PC-9 (cell line): ENCODE measurements around the gene FMO4. TPM values are rescaled to one million over a fixed set of nuclear protein-coding genes. Genes with fewer than 3 reads are reported as not detected.

ENCODE experiments used
- BruUV-seq: library from RNA; stranded (reverse); fragments of 400-500 nt; replicated peaks from 2 replicates; lab custom pipeline; 2021; lab: Mats Ljungman, UMichigan
- CTCF ChIA-PET: fragments of 300-600 bp; sonication (Branson Sonifier 250); formaldehyde crosslinking; loops from one replicate; lab custom pipeline; 2022; ENCODE audit warnings: antibody characterized with exemption; lab: Charles Lee
- POLR2A ChIA-PET: fragments of 300-600 bp; sonication (Branson Sonifier 250); formaldehyde crosslinking; loops from one replicate; lab custom pipeline; 2022; ENCODE audit warnings: antibody characterized with exemption; ENCODE audit not compliant: unreplicated experiment; lab: Charles Lee
- DNase-seq, 2 experiments: peaks; one replicate each; pipeline versions ENCODE4 v3.0.0 to v3.0.0-alpha.2; 2015 to 2022; ENCODE audit warnings: mixed read lengths in 1 of 2
- H2AFZ ChIP-seq: fragments of 200-600 bp; sonication (generic); 2 replicates; pipeline ENCODE4 v1.8.1; 2017; ENCODE audit warnings: antibody characterized with exemption
- H3F3A ChIP-seq: fragments of 200-600 bp; sonication (generic); 2 replicates; pipeline ENCODE4 v1.8.1; 2017; ENCODE audit warnings: antibody characterized with exemption, mild to moderate bottlenecking, low read depth; ENCODE audit not compliant: insufficient read depth
- H3K27ac ChIP-seq: fragments of 200-600 bp; sonication (generic); 2 replicates; pipeline ENCODE4 v1.6.1; 2016; ENCODE audit warnings: mixed run types
- H3K27me3 ChIP-seq: fragments of 200-600 bp; sonication (generic); 2 replicates; pipeline ENCODE4 v1.6.1; 2016; ENCODE audit warnings: low read depth, mixed run types; ENCODE audit not compliant: insufficient read depth
- H3K36me3 ChIP-seq: fragments of 200-600 bp; sonication (generic); 2 replicates; pipeline ENCODE4 v1.6.1; 2016; ENCODE audit warnings: low read depth, mixed run types
- H3K4me1 ChIP-seq: fragments of 200-600 bp; sonication (generic); replicated peaks from 2 replicates; pipeline ENCODE4 v1.6.1; 2016; ENCODE audit warnings: mixed run types; ENCODE audit not compliant: insufficient read depth
- H3K4me2 ChIP-seq: fragments of 200-600 bp; sonication (generic); 2 replicates; pipeline ENCODE4 v1.6.1; 2017; ENCODE audit warnings: mixed run types
- H3K4me3 ChIP-seq: fragments of 200-600 bp; sonication (generic); 2 replicates; pipeline ENCODE4 v1.6.1; 2016; ENCODE audit warnings: mixed run types
- H3K79me2 ChIP-seq: fragments of 200-600 bp; sonication (generic); 2 replicates; pipeline ENCODE4 v1.6.1; 2017; ENCODE audit warnings: low read depth, mixed run types
- H3K9me2 ChIP-seq: fragments of 200-600 bp; sonication (generic); 2 replicates; pipeline ENCODE4 v1.8.1; 2017; ENCODE audit warnings: mild to moderate bottlenecking; ENCODE audit not compliant: insufficient read depth
- H3K9me3 ChIP-seq: fragments of 200-600 bp; sonication (generic); 2 replicates; pipeline ENCODE4 v1.8.1; 2016; ENCODE audit warnings: low read depth; ENCODE audit not compliant: insufficient read depth
- H4K20me1 ChIP-seq: fragments of 200-600 bp; sonication (generic); 2 replicates; pipeline ENCODE4 v1.8.1; 2017; ENCODE audit not compliant: insufficient read depth
- EZH2 ChIP-seq: fragments of 200-600 bp; sonication (generic); IDR thresholded peaks from 2 replicates; pipeline ENCODE4 v1.8.0; 2017; ENCODE audit warnings: antibody characterized with exemption, low read depth
- intact Hi-C: fragments of 100-400 bp; cut with micrococcal nuclease; formaldehyde crosslinking; loops from one replicate; pipeline ENCODE4 v1.10.0; 2022; ENCODE audit not compliant: unreplicated experiment
- total RNA-seq: library from RNA; stranded (reverse); gene quantifications from 2 replicates; pipeline ENCODE4 v1.2.3, GENCODE V29; 2021
- TF ChIP-seq, protein P1 (sequence below): fragments of 200-600 bp; sonication (generic); conservative IDR thresholded peaks from 2 replicates; pipeline ENCODE4 v1.6.1; 2017; ENCODE audit warnings: mixed run types, antibody characterized with exemption, mild to moderate bottlenecking, moderate library complexity

FMO4 gene
- total RNA-seq, 1 experiment from 2014 or later, result 0.61 TPM

DNA sequence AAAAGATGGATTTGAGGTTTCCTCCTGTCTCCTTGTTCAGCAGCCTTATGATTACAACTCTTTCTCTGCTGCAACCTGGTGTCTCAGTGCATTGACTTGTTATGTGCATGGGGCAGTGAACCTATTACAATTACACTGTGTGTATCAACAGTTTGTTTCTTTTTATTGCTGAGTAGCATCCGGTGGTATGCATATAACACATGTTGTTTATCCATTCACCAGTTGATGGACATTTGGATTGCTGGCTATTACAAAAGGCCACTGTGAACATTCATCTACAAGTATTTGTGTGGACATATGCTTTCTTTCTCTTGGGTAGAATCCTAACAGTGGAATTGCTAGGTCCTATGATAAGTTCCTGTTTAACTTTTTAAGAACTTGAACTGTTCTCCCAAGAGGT, 65.9 kb downstream of the FMO4 start:
- ChIA-PET CTCF (no interaction called here), POLR2A (no interaction called here)
- no peaks in the 10 kb centered on the region for H4K20me1 ChIP-seq
- H3K27me3 ChIP-seq, result no peaks in the 10 kb centered on the region
- no peak overlapping the region for H3K4me2 ChIP-seq
- no peak for TF ChIP-seq EZH2
- TF ChIP-seq, protein P1, sequence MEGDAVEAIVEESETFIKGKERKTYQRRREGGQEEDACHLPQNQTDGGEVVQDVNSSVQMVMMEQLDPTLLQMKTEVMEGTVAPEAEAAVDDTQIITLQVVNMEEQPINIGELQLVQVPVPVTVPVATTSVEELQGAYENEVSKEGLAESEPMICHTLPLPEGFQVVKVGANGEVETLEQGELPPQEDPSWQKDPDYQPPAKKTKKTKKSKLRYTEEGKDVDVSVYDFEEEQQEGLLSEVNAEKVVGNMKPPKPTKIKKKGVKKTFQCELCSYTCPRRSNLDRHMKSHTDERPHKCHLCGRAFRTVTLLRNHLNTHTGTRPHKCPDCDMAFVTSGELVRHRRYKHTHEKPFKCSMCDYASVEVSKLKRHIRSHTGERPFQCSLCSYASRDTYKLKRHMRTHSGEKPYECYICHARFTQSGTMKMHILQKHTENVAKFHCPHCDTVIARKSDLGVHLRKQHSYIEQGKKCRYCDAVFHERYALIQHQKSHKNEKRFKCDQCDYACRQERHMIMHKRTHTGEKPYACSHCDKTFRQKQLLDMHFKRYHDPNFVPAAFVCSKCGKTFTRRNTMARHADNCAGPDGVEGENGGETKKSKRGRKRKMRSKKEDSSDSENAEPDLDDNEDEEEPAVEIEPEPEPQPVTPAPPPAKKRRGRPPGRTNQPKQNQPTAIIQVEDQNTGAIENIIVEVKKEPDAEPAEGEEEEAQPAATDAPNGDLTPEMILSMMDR, result no peak
- H3K9me3 ChIP-seq, result 0 out of 2 replicates have a peak, but pooled peaks cover 3% of the 10 kb centered on the region
- H3F3A ChIP-seq, result no peaks in the 10 kb centered on the region
- no peaks in the 10 kb centered on the region for H3K79me2 ChIP-seq
- H3K4me3 ChIP-seq, result no peak overlapping the region
- no peak overlapping the region for H2AFZ ChIP-seq
- intact Hi-C loops, result loop anchor here (10.0 kb wide), 1 partner anchor 105 kb away; the partner anchor contains the start of gene PRRC2C
- BruUV-seq, result no TSS peak
- H3K36me3 ChIP-seq, result no peaks in the 10 kb centered on the region
- H3K4me1 ChIP-seq, result no peaks in the 10 kb centered on the region
- no peak overlapping the region for H3K27ac ChIP-seq
- DNase-seq, result no peak
- H3K9me2 ChIP-seq, result no peaks in the 10 kb centered on the region

DNA sequence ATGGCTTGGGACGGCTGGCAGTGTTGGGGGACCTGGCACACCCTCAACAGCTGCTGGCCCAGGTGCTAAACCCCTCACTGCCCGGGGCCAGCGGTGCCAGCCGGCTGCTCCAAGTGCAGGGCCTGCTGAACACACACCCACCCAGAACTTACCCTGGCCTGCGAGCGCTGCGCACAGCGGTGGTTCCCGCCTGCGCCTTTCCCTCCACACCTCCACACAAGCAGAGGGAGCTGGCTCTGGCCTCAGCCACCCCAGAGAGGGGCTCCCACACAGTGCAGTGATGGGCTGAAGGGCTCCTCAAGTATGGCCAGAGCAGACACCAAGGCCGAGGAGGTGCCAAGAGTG, 67.9 kb downstream of the FMO4 start:
- Histone ChIP-seq H3K27ac (no peak overlapping the region), H3K4me3 (no peak overlapping the region), H3F3A (no peaks in the 10 kb centered on the region), H3K4me2 (no peak overlapping the region), H3K9me3 (0 out of 2 replicates have a peak, but pooled peaks cover 3% of the 10 kb centered on the region), H3K27me3 (no peaks in the 10 kb centered on the region), H4K20me1 (no peaks in the 10 kb centered on the region), H2AFZ (no peak overlapping the region), H3K4me1 (no peaks in the 10 kb centered on the region), H3K36me3 (no peaks in the 10 kb centered on the region), H3K79me2 (no peaks in the 10 kb centered on the region), H3K9me2 (no peaks in the 10 kb centered on the region)
- no peak for DNase-seq
- CTCF ChIA-PET, result no interaction called here
- POLR2A ChIA-PET, result no interaction called here
- intact Hi-C loops, result loop anchor here (10.0 kb wide), 1 partner anchor 103 kb away; the partner anchor contains the start of gene PRRC2C
- BruUV-seq, result no TSS peak
- TF ChIP-seq EZH2, result no peak
- TF ChIP-seq, protein P1, result no peak

DNA sequence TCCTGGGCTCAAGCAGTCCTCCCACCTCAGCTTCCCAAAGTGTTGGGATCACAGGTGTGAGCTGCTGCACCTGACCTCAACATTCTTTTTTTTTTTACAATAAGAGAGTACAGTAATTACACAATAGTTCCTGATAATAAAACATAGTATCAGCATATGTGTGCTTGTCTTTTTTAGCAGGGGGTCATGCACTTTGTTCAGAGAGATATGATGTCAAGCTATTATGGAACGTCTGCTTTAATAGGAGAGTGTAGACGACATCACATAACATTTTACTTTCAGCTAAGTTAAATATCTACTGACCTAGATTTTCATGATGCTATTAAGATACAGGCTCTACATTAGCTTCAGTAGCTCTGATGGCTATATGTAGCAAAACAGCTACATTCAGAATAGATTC, 70.5 kb downstream of the FMO4 start:
- ChIA-PET POLR2A (interaction anchor here (0.5 kb wide), 1 partner anchor 14 kb away, joined by 5 read pairs; no protein-coding TSS in a partner anchor), CTCF (no interaction called here)
- no TSS peak for BruUV-seq

More for the DNA sequence above, 70.5 kb downstream of the FMO4 start:
- Histone ChIP-seq H3F3A (no peaks in the 10 kb centered on the region), H3K27ac (no peak overlapping the region), H3K79me2 (no peaks in the 10 kb centered on the region), H3K4me2 (no peak overlapping the region), H3K27me3 (no peaks in the 10 kb centered on the region), H3K4me1 (no peaks in the 10 kb centered on the region), H3K9me3 (0 out of 2 replicates have a peak, but pooled peaks cover 3% of the 10 kb centered on the region), H4K20me1 (no peaks in the 10 kb centered on the region), H3K36me3 (no peaks in the 10 kb centered on the region), H3K4me3 (no peak overlapping the region), H3K9me2 (no peaks in the 10 kb centered on the region), H2AFZ (no peak overlapping the region)
- intact Hi-C loops, result loop anchor here (10.0 kb wide), 1 partner anchor 100 kb away; the partner anchor contains the start of gene PRRC2C
- TF ChIP-seq, protein P1, result no peak
- no peak for TF ChIP-seq EZH2
- no peak for DNase-seq
